HepG2 (cell line): ENCODE results near the gene RPS10. TPM values are rescaled to one million over a fixed set of nuclear protein-coding genes. Genes with fewer than 3 reads are reported as not detected.
A peak's percentile ranks its signal among the peaks of the same experiment; 100 is the strongest.

Source experiments
- AHR ChIP-seq: IDR thresholded peaks from 2 replicates; pipeline ENCODE4 v1.6.1; 2018; ENCODE audit warnings: missing genetic modification reagents, missing compliant biosample characterization
- CCDC6 ChIP-seq: sonication (generic); formaldehyde crosslinking; IDR thresholded peaks from 2 replicates; pipeline ENCODE4 v1.8.1; 2022; ENCODE audit warnings: mild to moderate bottlenecking, missing genetic modification reagents, moderate library complexity
- FLYWCH1 ChIP-seq: sonication (generic); formaldehyde crosslinking; IDR thresholded peaks from 2 replicates; pipeline ENCODE4 v1.8.1; 2023; ENCODE audit warnings: mild to moderate bottlenecking, missing genetic modification reagents
- HHEX ChIP-seq: IDR thresholded peaks from 2 replicates; pipeline ENCODE4 v1.6.1; 2016; ENCODE audit warnings: control low read depth
- HMG20B ChIP-seq: conservative IDR thresholded peaks from 2 replicates; pipeline ENCODE4 v1.6.1; 2016; ENCODE audit warnings: missing genetic modification reagents, missing compliant biosample characterization
- PAF1 ChIP-seq: IDR thresholded peaks from 2 replicates; pipeline ENCODE4 v1.6.1; 2016; ENCODE audit warnings: missing genetic modification reagents, missing compliant biosample characterization
- PHF21A ChIP-seq: sonication (generic); formaldehyde crosslinking; IDR thresholded peaks from 2 replicates; pipeline ENCODE4 v1.5.0; 2020; ENCODE audit warnings: mild to moderate bottlenecking, missing genetic modification reagents
- POLR2G ChIP-seq: fragments of 200-400 bp; formaldehyde crosslinking; IDR thresholded peaks from 2 replicates; pipeline ENCODE4 v1.6.1; 2018; ENCODE audit warnings: mild to moderate bottlenecking, low read depth, low read length, moderate library complexity
- SALL1 ChIP-seq: sonication (generic); formaldehyde crosslinking; IDR thresholded peaks from 2 replicates; pipeline ENCODE4 v1.8.0; 2022; ENCODE audit warnings: mild to moderate bottlenecking, missing genetic modification reagents
- TEAD3 ChIP-seq: optimal IDR thresholded peaks from 2 replicates; pipeline ENCODE3; 2016; ENCODE audit warnings: borderline replicate concordance
- THYN1 ChIP-seq: sonication (generic); formaldehyde crosslinking; IDR thresholded peaks from 2 replicates; pipeline ENCODE4 v1.8.1; 2023; ENCODE audit warnings: low read depth, mild to moderate bottlenecking, moderate library complexity, missing genetic modification reagents, borderline replicate concordance
- ZNF552 ChIP-seq: sonication (generic); formaldehyde crosslinking; IDR thresholded peaks from 2 replicates; pipeline ENCODE4 v1.9.0; 2022; ENCODE audit warnings: missing genetic modification reagents, mild to moderate bottlenecking, borderline replicate concordance
- ZNF619 ChIP-seq: sonication (generic); formaldehyde crosslinking; IDR thresholded peaks from 2 replicates; pipeline ENCODE4 v1.4.0; 2020; ENCODE audit warnings: mild to moderate bottlenecking, missing genetic modification reagents
- ZSCAN31 ChIP-seq: sonication (generic); formaldehyde crosslinking; IDR thresholded peaks from 2 replicates; pipeline ENCODE4 v1.5.0; 2020; ENCODE audit warnings: low read depth, mild to moderate bottlenecking, missing genetic modification reagents
- polyA plus RNA-seq, 8 experiments: library from polyadenylated mRNA; depleted of rRNA in 3 of 8; stranded (reverse) in 7 of 8; unstranded in 1 of 8; fragments of >200 nt; fragmentation: Illumina TruSeq in 4 of 8; extraction: Trizol in 4 of 8; gene quantifications; 2 replicates each; pipeline versions ENCODE4 v1.2.1 to v1.2.3, GENCODE V29; 2011 to 2016; ENCODE audit warnings: low read depth in 4 of 8, missing spikeins in 1 of 8, mixed read lengths in 1 of 8; ENCODE audit not compliant: insufficient read depth in 1 of 8
- total RNA-seq, 5 experiments: library from RNA; depleted of rRNA; stranded (reverse); fragments of >200 nt; fragmentation: Illumina TruSeq; extraction: Trizol; gene quantifications; 2 replicates each; pipeline ENCODE4 v1.2.3, GENCODE V29; 2016; ENCODE audit warnings: low read depth in 1 of 5
- TF ChIP-seq, protein P1 (sequence below): sonication (generic); formaldehyde crosslinking; IDR thresholded peaks from 2 replicates; pipeline ENCODE4; 2020; ENCODE audit warnings: missing genetic modification reagents, mild to moderate bottlenecking, borderline replicate concordance
- TF ChIP-seq, protein P2 (sequence below): IDR thresholded peaks from 2 replicates; pipeline ENCODE4 v1.6.1; 2016; ENCODE audit warnings: missing compliant biosample characterization, missing genetic modification reagents, borderline replicate concordance
- TF ChIP-seq, protein P3 (sequence below): sonication (generic); formaldehyde crosslinking; IDR thresholded peaks from 2 replicates; pipeline ENCODE4 v1.4.0; 2020; ENCODE audit warnings: missing genetic modification reagents
- TF ChIP-seq, protein P4 (sequence below): IDR thresholded peaks from 2 replicates; pipeline ENCODE4 v1.6.1; 2016; ENCODE audit warnings: missing genetic modification reagents, missing compliant biosample characterization
- TF ChIP-seq, protein P5 (sequence below): sonication (generic); formaldehyde crosslinking; IDR thresholded peaks from 2 replicates; pipeline ENCODE4 v1.4.0; 2020; ENCODE audit warnings: missing genetic modification reagents

RPS10 gene
- total and polyA plus RNA-seq, 2 of the 13 experiments (the other 11 are each of a cell fraction or from before 2014, with no cell fraction given) = 2,909 to 4,648 TPM

DNA sequence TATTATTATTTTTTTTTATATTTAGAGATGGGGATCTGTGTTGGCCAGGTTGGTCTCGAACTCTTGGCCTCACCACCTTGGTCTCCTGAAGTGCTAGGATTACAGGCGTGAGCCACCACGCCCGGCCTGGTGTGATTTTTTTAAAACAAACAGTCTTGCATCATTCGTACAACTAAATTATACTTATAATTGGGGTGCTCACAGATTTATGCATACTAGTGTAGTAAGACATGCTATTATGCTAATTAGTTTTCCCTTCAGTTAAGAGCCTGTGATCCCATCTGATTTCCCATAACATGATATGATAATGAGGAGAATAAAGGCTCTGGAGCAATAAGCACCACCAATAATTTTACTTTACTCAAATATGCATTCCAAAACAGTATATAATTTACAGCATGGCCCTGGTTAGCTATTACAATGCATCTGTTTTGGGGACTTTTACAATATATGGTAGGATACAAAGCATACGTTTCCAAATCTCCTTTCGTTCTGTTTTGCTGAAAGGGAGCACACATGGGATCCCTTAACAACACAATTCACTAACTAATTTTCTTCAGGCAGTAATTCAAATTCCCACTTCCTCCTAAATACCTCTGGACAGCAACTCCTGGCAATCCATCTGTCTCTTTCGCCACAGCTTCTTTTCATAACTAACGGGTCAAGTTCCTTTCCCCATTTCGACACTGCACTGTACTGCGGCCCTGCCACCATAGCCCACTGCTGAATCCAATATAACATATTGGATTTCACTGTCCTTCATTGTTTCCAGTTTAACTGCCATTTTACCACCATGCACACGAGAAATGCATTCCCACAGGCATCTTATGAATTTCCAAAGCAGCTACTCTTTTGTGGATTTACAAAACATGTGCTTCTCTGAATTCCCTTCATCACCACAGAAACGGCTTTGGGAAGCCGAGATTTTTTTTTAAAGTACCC lies 35.1 kb downstream of the RPS10 start (continued):
- TF ChIP-seq, protein P1, sequence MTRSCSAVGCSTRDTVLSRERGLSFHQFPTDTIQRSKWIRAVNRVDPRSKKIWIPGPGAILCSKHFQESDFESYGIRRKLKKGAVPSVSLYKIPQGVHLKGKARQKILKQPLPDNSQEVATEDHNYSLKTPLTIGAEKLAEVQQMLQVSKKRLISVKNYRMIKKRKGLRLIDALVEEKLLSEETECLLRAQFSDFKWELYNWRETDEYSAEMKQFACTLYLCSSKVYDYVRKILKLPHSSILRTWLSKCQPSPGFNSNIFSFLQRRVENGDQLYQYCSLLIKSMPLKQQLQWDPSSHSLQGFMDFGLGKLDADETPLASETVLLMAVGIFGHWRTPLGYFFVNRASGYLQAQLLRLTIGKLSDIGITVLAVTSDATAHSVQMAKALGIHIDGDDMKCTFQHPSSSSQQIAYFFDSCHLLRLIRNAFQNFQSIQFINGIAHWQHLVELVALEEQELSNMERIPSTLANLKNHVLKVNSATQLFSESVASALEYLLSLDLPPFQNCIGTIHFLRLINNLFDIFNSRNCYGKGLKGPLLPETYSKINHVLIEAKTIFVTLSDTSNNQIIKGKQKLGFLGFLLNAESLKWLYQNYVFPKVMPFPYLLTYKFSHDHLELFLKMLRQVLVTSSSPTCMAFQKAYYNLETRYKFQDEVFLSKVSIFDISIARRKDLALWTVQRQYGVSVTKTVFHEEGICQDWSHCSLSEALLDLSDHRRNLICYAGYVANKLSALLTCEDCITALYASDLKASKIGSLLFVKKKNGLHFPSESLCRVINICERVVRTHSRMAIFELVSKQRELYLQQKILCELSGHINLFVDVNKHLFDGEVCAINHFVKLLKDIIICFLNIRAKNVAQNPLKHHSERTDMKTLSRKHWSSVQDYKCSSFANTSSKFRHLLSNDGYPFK (CRISPR knock-in tag) = no peak
- TF ChIP-seq ZNF552 (CRISPR knock-in tag) (no peak), HHEX (CRISPR knock-in tag) (no peak), SALL1 (peak; percentile 27; the same call in 1 of the 2 replicates), PAF1 (CRISPR knock-in tag) (no peak), POLR2G (no peak; the same call in 1 of the 2 replicates), HMG20B (peak; percentile 59; the same call in 1 of the 2 replicates), THYN1 (CRISPR knock-in tag) (no peak), ZNF619 (CRISPR knock-in tag) (no peak), ZSCAN31 (CRISPR knock-in tag) (no peak), CCDC6 (CRISPR knock-in tag) (0 out of 2 replicates have a peak, but pooled peaks have one; percentile 17), FLYWCH1 (no peak), PHF21A (CRISPR knock-in tag) (peak; percentile 40; the same call in 1 of the 2 replicates), TEAD3 (peak; percentile 77), AHR (CRISPR knock-in tag) (no peak)
- TF ChIP-seq, protein P2, sequence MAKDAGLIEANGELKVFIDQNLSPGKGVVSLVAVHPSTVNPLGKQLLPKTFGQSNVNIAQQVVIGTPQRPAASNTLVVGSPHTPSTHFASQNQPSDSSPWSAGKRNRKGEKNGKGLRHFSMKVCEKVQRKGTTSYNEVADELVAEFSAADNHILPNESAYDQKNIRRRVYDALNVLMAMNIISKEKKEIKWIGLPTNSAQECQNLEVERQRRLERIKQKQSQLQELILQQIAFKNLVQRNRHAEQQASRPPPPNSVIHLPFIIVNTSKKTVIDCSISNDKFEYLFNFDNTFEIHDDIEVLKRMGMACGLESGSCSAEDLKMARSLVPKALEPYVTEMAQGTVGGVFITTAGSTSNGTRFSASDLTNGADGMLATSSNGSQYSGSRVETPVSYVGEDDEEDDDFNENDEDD (CRISPR knock-in tag) = no peak
- TF ChIP-seq, protein P3, sequence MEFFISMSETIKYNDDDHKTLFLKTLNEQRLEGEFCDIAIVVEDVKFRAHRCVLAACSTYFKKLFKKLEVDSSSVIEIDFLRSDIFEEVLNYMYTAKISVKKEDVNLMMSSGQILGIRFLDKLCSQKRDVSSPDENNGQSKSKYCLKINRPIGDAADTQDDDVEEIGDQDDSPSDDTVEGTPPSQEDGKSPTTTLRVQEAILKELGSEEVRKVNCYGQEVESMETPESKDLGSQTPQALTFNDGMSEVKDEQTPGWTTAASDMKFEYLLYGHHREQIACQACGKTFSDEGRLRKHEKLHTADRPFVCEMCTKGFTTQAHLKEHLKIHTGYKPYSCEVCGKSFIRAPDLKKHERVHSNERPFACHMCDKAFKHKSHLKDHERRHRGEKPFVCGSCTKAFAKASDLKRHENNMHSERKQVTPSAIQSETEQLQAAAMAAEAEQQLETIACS (CRISPR knock-in tag) = no peak
- TF ChIP-seq, protein P4, sequence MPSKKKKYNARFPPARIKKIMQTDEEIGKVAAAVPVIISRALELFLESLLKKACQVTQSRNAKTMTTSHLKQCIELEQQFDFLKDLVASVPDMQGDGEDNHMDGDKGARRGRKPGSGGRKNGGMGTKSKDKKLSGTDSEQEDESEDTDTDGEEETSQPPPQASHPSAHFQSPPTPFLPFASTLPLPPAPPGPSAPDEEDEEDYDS (CRISPR knock-in tag) = 0 out of 2 replicates have a peak, but pooled peaks have one; percentile 19
- TF ChIP-seq, protein P5, sequence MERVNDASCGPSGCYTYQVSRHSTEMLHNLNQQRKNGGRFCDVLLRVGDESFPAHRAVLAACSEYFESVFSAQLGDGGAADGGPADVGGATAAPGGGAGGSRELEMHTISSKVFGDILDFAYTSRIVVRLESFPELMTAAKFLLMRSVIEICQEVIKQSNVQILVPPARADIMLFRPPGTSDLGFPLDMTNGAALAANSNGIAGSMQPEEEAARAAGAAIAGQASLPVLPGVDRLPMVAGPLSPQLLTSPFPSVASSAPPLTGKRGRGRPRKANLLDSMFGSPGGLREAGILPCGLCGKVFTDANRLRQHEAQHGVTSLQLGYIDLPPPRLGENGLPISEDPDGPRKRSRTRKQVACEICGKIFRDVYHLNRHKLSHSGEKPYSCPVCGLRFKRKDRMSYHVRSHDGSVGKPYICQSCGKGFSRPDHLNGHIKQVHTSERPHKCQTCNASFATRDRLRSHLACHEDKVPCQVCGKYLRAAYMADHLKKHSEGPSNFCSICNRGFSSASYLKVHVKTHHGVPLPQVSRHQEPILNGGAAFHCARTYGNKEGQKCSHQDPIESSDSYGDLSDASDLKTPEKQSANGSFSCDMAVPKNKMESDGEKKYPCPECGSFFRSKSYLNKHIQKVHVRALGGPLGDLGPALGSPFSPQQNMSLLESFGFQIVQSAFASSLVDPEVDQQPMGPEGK (CRISPR knock-in tag) = no peak
